ENCODE data around the gene EDIL3. TPM values are rescaled to one million over a fixed set of nuclear protein-coding genes. Genes with fewer than 3 reads are reported as not detected.

EDIL3 gene
- total RNA-seq, 2 experiments from 2014 or later = not detected

- ChIA-PET CTCF (no interaction called here), POLR2A (no interaction called here)
- Mint-ChIP-seq H3K4me1 (ENCODE audit: low read depth) (no peaks in the 10 kb centered on the region), H3K27ac (no peak overlapping the region), H3K4me3 (no peak overlapping the region), H3K9me3 (no peaks in the 10 kb centered on the region), H3K36me3 (ENCODE audit: low read depth) (no peaks in the 10 kb centered on the region), H3K27me3 (no peaks in the 10 kb centered on the region)
- intact Hi-C loops (cut with DNase I, micrococcal nuclease) = no loop called here
- Histone ChIP-seq H3K27ac (ENCODE audit: low read depth in 1 of 2, low read length in 2 of 2) (no peak overlapping the region), H3K9me3 (ENCODE audit: control insufficient read depth in 1 of 2, insufficient read depth in 1 of 2, low read length in 2 of 2) (no peaks in the 10 kb centered on the region), H3K4me1 (ENCODE audit: insufficient read depth, low read length) (no peaks in the 10 kb centered on the region), H3K27me3 (ENCODE audit: control insufficient read depth in 1 of 2, insufficient read depth in 2 of 2, low read length in 2 of 2) (no peaks in the 10 kb centered on the region), H3K4me3 (ENCODE audit: low read length) (no peak overlapping the region), H3K36me3 (ENCODE audit: insufficient read depth, low read length) (no peaks in the 10 kb centered on the region)
- DNase-seq (no peak), ATAC-seq (ENCODE audit: poor library complexity) (no peak)
- no peak for TF ChIP-seq CTCF (IDR thresholded peaks at IDR 0.05)
Observed at GRCh38 chr5:83937837-83938236, 446.8 kb downstream of the EDIL3 start.

GRCh38 chr5:83931969-83932368 is 452.7 kb downstream of the EDIL3 start:
- no peak for DNase-seq
- Mint-ChIP-seq H3K36me3 (ENCODE audit: low read depth) (no peaks in the 10 kb centered on the region), H3K27ac (no peak overlapping the region), H3K4me1 (ENCODE audit: low read depth) (no peaks in the 10 kb centered on the region), H3K27me3 (peaks cover 7% of the 10 kb centered on the region), H3K4me3 (no peak overlapping the region), H3K9me3 (no peaks in the 10 kb centered on the region)
- no peak overlapping the region for H3K27ac ChIP-seq (ENCODE audit: low read depth in 1 of 2, low read length in 2 of 2)
- H3K9me3 ChIP-seq (ENCODE audit: control insufficient read depth in 1 of 2, insufficient read depth in 1 of 2, low read length in 2 of 2) = no peaks in the 10 kb centered on the region
- no peaks in the 10 kb centered on the region for H3K4me1 ChIP-seq (ENCODE audit: insufficient read depth, low read length)
- no peak for ATAC-seq (ENCODE audit: poor library complexity)
- intact Hi-C loops (cut with DNase I, micrococcal nuclease) = no loop called here
- no peaks in the 10 kb centered on the region for H3K27me3 ChIP-seq (ENCODE audit: control insufficient read depth in 1 of 2, insufficient read depth in 2 of 2, low read length in 2 of 2)
- ChIA-PET CTCF (no interaction called here), POLR2A (no interaction called here)
- TF ChIP-seq CTCF (IDR thresholded peaks at IDR 0.05) = no peak
- H3K4me3 ChIP-seq (ENCODE audit: low read length) = no peak overlapping the region
- no peaks in the 10 kb centered on the region for H3K36me3 ChIP-seq (ENCODE audit: insufficient read depth, low read length)

- POLR2A ChIA-PET = no interaction called here
- ATAC-seq (ENCODE audit: poor library complexity) = no peak
- Mint-ChIP-seq H3K4me1 (ENCODE audit: low read depth) (no peaks in the 10 kb centered on the region), H3K27ac (no peak overlapping the region), H3K9me3 (no peaks in the 10 kb centered on the region), H3K4me3 (no peak overlapping the region), H3K27me3 (peaks cover 18% of the 10 kb centered on the region), H3K36me3 (ENCODE audit: low read depth) (no peaks in the 10 kb centered on the region)
- no peak overlapping the region for H3K4me3 ChIP-seq (ENCODE audit: low read length)
- CTCF ChIA-PET = interaction anchor here (0.8 to 1.8 kb wide), 2 partner anchors 9 to 13 kb away, joined by 3 to 4 read pairs; no protein-coding TSS in a partner anchor
- no peaks in the 10 kb centered on the region for H3K27me3 ChIP-seq (ENCODE audit: control insufficient read depth in 1 of 2, insufficient read depth in 2 of 2, low read length in 2 of 2)
- no peaks in the 10 kb centered on the region for H3K9me3 ChIP-seq (ENCODE audit: control insufficient read depth in 1 of 2, insufficient read depth in 1 of 2, low read length in 2 of 2)
- DNase-seq = peak in 9 of 14 experiments; percentile 0 to 39 (median 18)
- peak; percentile 62 for TF ChIP-seq CTCF (IDR thresholded peaks at IDR 0.05)
- H3K27ac ChIP-seq (ENCODE audit: low read depth in 1 of 2, low read length in 2 of 2) = no peak overlapping the region
- no peaks in the 10 kb centered on the region for H3K36me3 ChIP-seq (ENCODE audit: insufficient read depth, low read length)
- intact Hi-C loops (cut with DNase I, micrococcal nuclease) = no loop called here
- no peaks in the 10 kb centered on the region for H3K4me1 ChIP-seq (ENCODE audit: insufficient read depth, low read length)
Observed at GRCh38 chr5:83927140-83927733, 457.4 kb downstream of the EDIL3 start.

Measured in CD4-positive, alpha-beta T cell (primary cell).